GM21515 (cell line): Measurements from ENCODE around the gene NACC2.

ENCODE experiments used
- ATAC-seq: cut with Tn5 transposase; IDR thresholded peaks from one replicate; pipeline ENCODE4 v1.9.1; 2021; ENCODE audit not compliant: unreplicated experiment

The NACC2 gene

GRCh38 chr9:136129176-136129575 lies 34.1 kb upstream of the NACC2 start:
- ATAC-seq, result no peak

- ATAC-seq, result no peak
These were observed 33.3 kb upstream of the NACC2 start for GRCh38 chr9:136128436-136128835.

GRCh38 chr9:136127313-136127712 lies 32.2 kb upstream of the NACC2 start:
- no peak for ATAC-seq

GRCh38 chr9:136124976-136125692 lies 30.0 kb upstream of the NACC2 start:
- no peak for ATAC-seq

GRCh38 chr9:136122425-136123383 lies 27.6 kb upstream of the NACC2 start:
- no peak for ATAC-seq

- no peak for ATAC-seq
These were observed 26.7 kb upstream of the NACC2 start for GRCh38 chr9:136121801-136122200.

- ATAC-seq, result no peak
These were observed 25.4 kb upstream of the NACC2 start for GRCh38 chr9:136120438-136120844.

- ATAC-seq, result no peak
These were observed 24.8 kb upstream of the NACC2 start for GRCh38 chr9:136119883-136120393.

GRCh38 chr9:136119061-136119882 lies 24.2 kb upstream of the NACC2 start:
- peak; percentile 2 for ATAC-seq

- ATAC-seq, result peak; percentile 75
These were observed 23.4 kb upstream of the NACC2 start, which contains the start of gene TMEM250 for GRCh38 chr9:136118320-136119060. TMEM250 (minus strand) TSS chr9:136118875; CDS start chr9:136116900, 1,975 bp downstream.

- ATAC-seq, result no peak
These were observed 22.8 kb upstream of the NACC2 start for GRCh38 chr9:136117916-136118319.

GRCh38 chr9:136117291-136117915 lies 22.3 kb upstream of the NACC2 start:
- ATAC-seq, result no peak

- no peak for ATAC-seq
These were observed 21.4 kb upstream of the NACC2 start for GRCh38 chr9:136116360-136117098.

GRCh38 chr9:136115641-136116359 lies 20.7 kb upstream of the NACC2 start:
- no peak for ATAC-seq

- no peak for ATAC-seq
These were observed 20.1 kb upstream of the NACC2 start for GRCh38 chr9:136115206-136115605.

- ATAC-seq, result no peak
These were observed 19.5 kb upstream of the NACC2 start for GRCh38 chr9:136114610-136115009.

- ATAC-seq, result no peak
These were observed 17.5 kb upstream of the NACC2 start for GRCh38 chr9:136112541-136112940.

- no peak for ATAC-seq
These were observed 16.8 kb upstream of the NACC2 start for GRCh38 chr9:136111910-136112309.
